ENCODE data around the gene PTPRM.

- TF ChIP-seq, protein P1, sequence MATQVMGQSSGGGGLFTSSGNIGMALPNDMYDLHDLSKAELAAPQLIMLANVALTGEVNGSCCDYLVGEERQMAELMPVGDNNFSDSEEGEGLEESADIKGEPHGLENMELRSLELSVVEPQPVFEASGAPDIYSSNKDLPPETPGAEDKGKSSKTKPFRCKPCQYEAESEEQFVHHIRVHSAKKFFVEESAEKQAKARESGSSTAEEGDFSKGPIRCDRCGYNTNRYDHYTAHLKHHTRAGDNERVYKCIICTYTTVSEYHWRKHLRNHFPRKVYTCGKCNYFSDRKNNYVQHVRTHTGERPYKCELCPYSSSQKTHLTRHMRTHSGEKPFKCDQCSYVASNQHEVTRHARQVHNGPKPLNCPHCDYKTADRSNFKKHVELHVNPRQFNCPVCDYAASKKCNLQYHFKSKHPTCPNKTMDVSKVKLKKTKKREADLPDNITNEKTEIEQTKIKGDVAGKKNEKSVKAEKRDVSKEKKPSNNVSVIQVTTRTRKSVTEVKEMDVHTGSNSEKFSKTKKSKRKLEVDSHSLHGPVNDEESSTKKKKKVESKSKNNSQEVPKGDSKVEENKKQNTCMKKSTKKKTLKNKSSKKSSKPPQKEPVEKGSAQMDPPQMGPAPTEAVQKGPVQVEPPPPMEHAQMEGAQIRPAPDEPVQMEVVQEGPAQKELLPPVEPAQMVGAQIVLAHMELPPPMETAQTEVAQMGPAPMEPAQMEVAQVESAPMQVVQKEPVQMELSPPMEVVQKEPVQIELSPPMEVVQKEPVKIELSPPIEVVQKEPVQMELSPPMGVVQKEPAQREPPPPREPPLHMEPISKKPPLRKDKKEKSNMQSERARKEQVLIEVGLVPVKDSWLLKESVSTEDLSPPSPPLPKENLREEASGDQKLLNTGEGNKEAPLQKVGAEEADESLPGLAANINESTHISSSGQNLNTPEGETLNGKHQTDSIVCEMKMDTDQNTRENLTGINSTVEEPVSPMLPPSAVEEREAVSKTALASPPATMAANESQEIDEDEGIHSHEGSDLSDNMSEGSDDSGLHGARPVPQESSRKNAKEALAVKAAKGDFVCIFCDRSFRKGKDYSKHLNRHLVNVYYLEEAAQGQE (IDR thresholded peaks at IDR 0.05; ENCODE audit: borderline replicate concordance), result no peak
- TF ChIP-seq, protein P2, sequence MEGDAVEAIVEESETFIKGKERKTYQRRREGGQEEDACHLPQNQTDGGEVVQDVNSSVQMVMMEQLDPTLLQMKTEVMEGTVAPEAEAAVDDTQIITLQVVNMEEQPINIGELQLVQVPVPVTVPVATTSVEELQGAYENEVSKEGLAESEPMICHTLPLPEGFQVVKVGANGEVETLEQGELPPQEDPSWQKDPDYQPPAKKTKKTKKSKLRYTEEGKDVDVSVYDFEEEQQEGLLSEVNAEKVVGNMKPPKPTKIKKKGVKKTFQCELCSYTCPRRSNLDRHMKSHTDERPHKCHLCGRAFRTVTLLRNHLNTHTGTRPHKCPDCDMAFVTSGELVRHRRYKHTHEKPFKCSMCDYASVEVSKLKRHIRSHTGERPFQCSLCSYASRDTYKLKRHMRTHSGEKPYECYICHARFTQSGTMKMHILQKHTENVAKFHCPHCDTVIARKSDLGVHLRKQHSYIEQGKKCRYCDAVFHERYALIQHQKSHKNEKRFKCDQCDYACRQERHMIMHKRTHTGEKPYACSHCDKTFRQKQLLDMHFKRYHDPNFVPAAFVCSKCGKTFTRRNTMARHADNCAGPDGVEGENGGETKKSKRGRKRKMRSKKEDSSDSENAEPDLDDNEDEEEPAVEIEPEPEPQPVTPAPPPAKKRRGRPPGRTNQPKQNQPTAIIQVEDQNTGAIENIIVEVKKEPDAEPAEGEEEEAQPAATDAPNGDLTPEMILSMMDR (IDR thresholded peaks at IDR 0.05; ENCODE audit: poor library complexity, severe bottlenecking), result no peak
- no peak for TF ChIP-seq POLR2AphosphoS5 (IDR thresholded peaks at IDR 0.05)
- TF ChIP-seq EZH2 (IDR thresholded peaks at IDR 0.05; ENCODE audit: borderline replicate concordance, insufficient read depth, low read length, poor library complexity, severe bottlenecking), result no peak
- TF ChIP-seq EP300 (conservative IDR thresholded peaks at IDR 0.05; ENCODE audit: poor library complexity, severe bottlenecking), result no peak
- TF ChIP-seq MXI1 (conservative IDR thresholded peaks at IDR 0.05; ENCODE audit: poor library complexity, severe bottlenecking), result no peak
These were observed 795.7 kb downstream of the PTPRM start for GRCh38 chr18:8362863-8363262.
